ENCODE measurements around the gene TAX1BP1. TPM values are rescaled to one million over a fixed set of nuclear protein-coding genes. Genes with fewer than 3 reads are reported as not detected.

The TAX1BP1 gene
- total and polyA plus RNA-seq, 2 experiments from 2014 or later = 56.5 to 87.9 TPM

GRCh38 chr7:27836536-27836935, 96.6 kb downstream of the TAX1BP1 start (continued):
- no peak for TF ChIP-seq CTCF (conservative IDR thresholded peaks at IDR 0.05; ENCODE audit: low read depth in 2 of 2)
- TF ChIP-seq EZH2 (IDR thresholded peaks at IDR 0.05; ENCODE audit: low read depth, unreplicated experiment) = no peak
- no peak for TF ChIP-seq ETS1 (IDR thresholded peaks at IDR 0.05)

- H3K27ac ChIP-seq (ENCODE audit: low read depth) = no peak overlapping the region
- no peaks in the 10 kb centered on the region for H3F3A ChIP-seq (replicated peaks; ENCODE audit: low read depth)
- TF ChIP-seq EZH2 (IDR thresholded peaks at IDR 0.05; ENCODE audit: low read depth, unreplicated experiment) (no peak), ZNF462 (CRISPR knock-in tag; IDR thresholded peaks at IDR 0.05) (no peak), NANOG (IDR thresholded peaks at IDR 0.05; ENCODE audit: borderline replicate concordance) (no peak), REST (IDR thresholded peaks at IDR 0.05; ENCODE audit: unreplicated experiment) (no peak), JUNB (IDR thresholded peaks at IDR 0.05; ENCODE audit: unreplicated experiment) (no peak), POLR2AphosphoS5 (IDR thresholded peaks at IDR 0.05; ENCODE audit: low read depth) (no peak), ETS1 (IDR thresholded peaks at IDR 0.05) (no peak), ZNF114 (CRISPR knock-in tag; IDR thresholded peaks at IDR 0.05) (no peak), STAT1 (IDR thresholded peaks at IDR 0.05; ENCODE audit: unreplicated experiment) (no peak), ZNF331 (CRISPR knock-in tag; IDR thresholded peaks at IDR 0.05; ENCODE audit: low read depth) (no peak), CREB1 (CRISPR knock-in tag; IDR thresholded peaks at IDR 0.05; ENCODE audit: low read depth) (no peak)
- 0 out of 2 replicates have a peak, but pooled peaks cover 5% of the 10 kb centered on the region for H4K20me1 ChIP-seq (replicated peaks; ENCODE audit: insufficient read depth)
- Mint-ChIP-seq H3K36me3 (ENCODE audit: low read depth) (no peaks in the 10 kb centered on the region), H3K4me3 (no peak overlapping the region), H3K27ac (no peak overlapping the region), H3K4me1 (peaks cover 25% of the 10 kb centered on the region), H3K9me3 (no peaks in the 10 kb centered on the region), H3K27me3 (ENCODE audit: insufficient read depth, low read depth, poor library complexity) (peaks cover 5% of the 10 kb centered on the region)
- H3K36me3 ChIP-seq (ENCODE audit: insufficient read depth) = peaks cover 7% of the 10 kb centered on the region
- no peaks in the 10 kb centered on the region; the same call in 1 of the 2 replicates for H3K9me2 ChIP-seq (ENCODE audit: insufficient read depth)
- H3K4me1 ChIP-seq (ENCODE audit: insufficient read depth) = peaks cover 14% of the 10 kb centered on the region
- DNase-seq (ENCODE audit: low spot score) (no peak), ATAC-seq (no peak)
- H3K4me3 ChIP-seq = no peak overlapping the region
- no peak overlapping the region for H3K4me2 ChIP-seq
- no peaks in the 10 kb centered on the region for H3K27me3 ChIP-seq (ENCODE audit: insufficient read depth)
- H2AFZ ChIP-seq = no peak overlapping the region
- H3K79me2 ChIP-seq (replicated peaks; ENCODE audit: insufficient read depth) = no peaks in the 10 kb centered on the region
Observed at GRCh38 chr7:27839099-27839498, 99.1 kb downstream of the TAX1BP1 start.
